ENCODE results near the gene TRA2B. TPM values are rescaled to one million over a fixed set of nuclear protein-coding genes. Genes with fewer than 3 reads are reported as not detected.
A peak's percentile ranks its signal among the peaks of the same experiment; 100 is the strongest.

Gene TRA2B
- total and polyA plus RNA-seq, 7 donors, result 62.5 to 159 (median 113) TPM

DNA sequence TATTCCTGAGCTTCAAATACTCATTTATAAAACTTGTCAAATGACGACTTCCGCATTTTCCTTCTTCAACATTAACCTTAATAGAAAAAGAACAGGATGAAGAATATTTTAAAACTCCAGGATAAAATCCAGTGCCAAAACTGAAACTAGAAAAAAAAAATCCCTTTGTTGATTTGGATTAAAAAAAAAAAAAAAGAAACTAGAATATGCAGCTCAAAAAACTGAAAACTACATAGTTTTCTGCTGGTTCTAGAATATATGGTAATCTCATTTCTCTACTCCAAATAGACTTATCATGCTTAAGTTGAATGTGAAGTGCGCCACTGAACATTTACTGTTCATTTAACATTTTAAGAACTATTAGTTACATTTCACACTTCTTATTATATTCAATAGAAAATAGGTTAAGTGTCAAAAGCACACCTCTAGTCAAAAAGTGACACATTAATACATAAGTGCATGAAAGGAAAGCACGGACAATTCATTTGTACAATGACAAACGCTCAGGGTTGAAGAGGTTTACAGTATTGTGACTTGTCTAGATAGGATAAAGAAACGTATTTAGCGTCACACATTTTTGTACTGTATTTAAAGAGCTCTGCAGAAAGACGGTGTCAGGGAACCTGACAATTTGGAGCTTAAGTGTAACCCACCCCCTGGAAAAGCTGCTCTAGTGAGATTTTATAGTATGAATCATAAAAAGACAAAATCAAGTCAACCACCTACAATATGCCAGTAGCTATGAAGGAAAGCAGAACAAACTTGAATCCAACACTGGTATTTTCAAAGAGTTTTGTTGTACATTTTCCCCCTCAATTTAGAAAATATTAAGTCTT is 5.8 kb downstream of the TRA2B start:
- Histone ChIP-seq H3K27me3 (no peaks in the 10 kb centered on the region), H3K4me3 (peak overlapping the region in 2 of 4 donors; percentile 8 to 20), H3K27ac (peak overlapping the region in 3 of 4 donors; percentile 0 to 100 (median 30)), H3K36me3 (no peaks in the 10 kb centered on the region), H3K4me1 (peaks cover 0 to 92% (median 85%) of the 10 kb centered on the region in 4 donors), H3K9me3 (no peaks in the 10 kb centered on the region)
- TF ChIP-seq EP300 (IDR thresholded peaks at IDR 0.05), result no peak
- TF ChIP-seq, protein P1, sequence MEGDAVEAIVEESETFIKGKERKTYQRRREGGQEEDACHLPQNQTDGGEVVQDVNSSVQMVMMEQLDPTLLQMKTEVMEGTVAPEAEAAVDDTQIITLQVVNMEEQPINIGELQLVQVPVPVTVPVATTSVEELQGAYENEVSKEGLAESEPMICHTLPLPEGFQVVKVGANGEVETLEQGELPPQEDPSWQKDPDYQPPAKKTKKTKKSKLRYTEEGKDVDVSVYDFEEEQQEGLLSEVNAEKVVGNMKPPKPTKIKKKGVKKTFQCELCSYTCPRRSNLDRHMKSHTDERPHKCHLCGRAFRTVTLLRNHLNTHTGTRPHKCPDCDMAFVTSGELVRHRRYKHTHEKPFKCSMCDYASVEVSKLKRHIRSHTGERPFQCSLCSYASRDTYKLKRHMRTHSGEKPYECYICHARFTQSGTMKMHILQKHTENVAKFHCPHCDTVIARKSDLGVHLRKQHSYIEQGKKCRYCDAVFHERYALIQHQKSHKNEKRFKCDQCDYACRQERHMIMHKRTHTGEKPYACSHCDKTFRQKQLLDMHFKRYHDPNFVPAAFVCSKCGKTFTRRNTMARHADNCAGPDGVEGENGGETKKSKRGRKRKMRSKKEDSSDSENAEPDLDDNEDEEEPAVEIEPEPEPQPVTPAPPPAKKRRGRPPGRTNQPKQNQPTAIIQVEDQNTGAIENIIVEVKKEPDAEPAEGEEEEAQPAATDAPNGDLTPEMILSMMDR (IDR thresholded peaks at IDR 0.05), result no peak
- TF ChIP-seq POLR2A (IDR thresholded peaks at IDR 0.05), result no peak
- no peak for TF ChIP-seq POLR2AphosphoS5 (IDR thresholded peaks at IDR 0.05)
- DNase-seq, result no peak
- intact Hi-C loops (cut with DNase I), result loop anchor here (10.0 kb wide), 2 partner anchors 347 to 483 kb away; partner anchors contain the start of gene SENP2
- 11 to 21% methylated on average over 8 of the region's 8 CpGs for WGBS, 2 donors

- Histone ChIP-seq H3K36me3 (peaks cover 0 to 7% (median 0%) of the 10 kb centered on the region in 4 donors), H3K9me3 (no peaks in the 10 kb centered on the region), H3K27ac (peak overlapping the region in 1 of 4 donors; percentile 100), H3K4me1 (peaks cover 0 to 100% (median 92%) of the 10 kb centered on the region in 4 donors), H3K4me3 (peak overlapping the region in 1 of 4 donors; percentile 20), H3K27me3 (no peaks in the 10 kb centered on the region)
- intact Hi-C loops (cut with DNase I), result loop anchor here (10.0 kb wide), 2 partner anchors 346 to 484 kb away; partner anchors contain the start of gene SENP2
- TF ChIP-seq, protein P1 (IDR thresholded peaks at IDR 0.05), result no peak
- no peak for TF ChIP-seq POLR2AphosphoS5 (IDR thresholded peaks at IDR 0.05)
- WGBS, 2 donors, result 52 to 64% methylated on average over 3 of the region's 3 CpGs
- DNase-seq, result no peak
Measured at GRCh38 chr3:185930393-185931107, 7.3 kb downstream of the TRA2B start.

GRCh38 chr3:185929192-185930151 is 8.3 kb downstream of the TRA2B start:
- intact Hi-C loops (cut with DNase I), result loop anchor here (10.0 kb wide), 2 partner anchors 345 to 485 kb away; partner anchors contain the start of gene SENP2
- Histone ChIP-seq H3K4me1 (peaks cover 0 to 100% (median 91%) of the 10 kb centered on the region in 4 donors), H3K27me3 (no peaks in the 10 kb centered on the region), H3K36me3 (peaks cover 0 to 18% (median 10%) of the 10 kb centered on the region in 4 donors), H3K27ac (peak overlapping the region in 3 of 4 donors; percentile 2 to 49 (median 9)), H3K4me3 (peak overlapping the region in 1 of 4 donors; percentile 9), H3K9me3 (no peaks in the 10 kb centered on the region)
- DNase-seq, result no peak
- WGBS, 2 donors, result 21 to 24% methylated on average over 3 of the region's 3 CpGs
- no peak for TF ChIP-seq EP300 (IDR thresholded peaks at IDR 0.05)
- TF ChIP-seq, protein P1 (IDR thresholded peaks at IDR 0.05), result no peak

- WGBS, 2 donors, result 12 to 26% methylated on average over 1 of the region's 1 CpG
- Histone ChIP-seq H3K27me3 (no peaks in the 10 kb centered on the region), H3K27ac (peak overlapping the region in 2 of 4 donors; percentile 8 to 49), H3K4me1 (peaks cover 0 to 93% (median 82%) of the 10 kb centered on the region in 4 donors), H3K4me3 (peak overlapping the region in 1 of 4 donors; percentile 9), H3K36me3 (peaks cover 5 to 27% (median 15%) of the 10 kb centered on the region in 4 donors), H3K9me3 (no peaks in the 10 kb centered on the region)
- TF ChIP-seq POLR2AphosphoS5 (IDR thresholded peaks at IDR 0.05) (no peak), EP300 (IDR thresholded peaks at IDR 0.05) (no peak)
- intact Hi-C loops (cut with DNase I), result no loop called here
- no peak for DNase-seq
Measured at GRCh38 chr3:185928496-185928895, 9.3 kb downstream of the TRA2B start.
